K562 (cell line): ENCODE data around the gene MTMR12. TPM values are rescaled to one million over a fixed set of nuclear protein-coding genes. Genes with fewer than 3 reads are reported as not detected.

ENCODE experiments used
- IRF2 ChIP-seq: sonication (generic); formaldehyde crosslinking; IDR thresholded peaks from 2 replicates; pipeline ENCODE4 v1.8.1; 2022; ENCODE audit warnings: mild to moderate bottlenecking, missing genetic modification reagents
- KLF13 ChIP-seq: fragments of 450-650 bp; IDR thresholded peaks from 2 replicates; pipeline ENCODE4 v1.6.1; 2016; ENCODE audit warnings: missing genetic modification characterization, low read depth, mild to moderate bottlenecking, missing compliant biosample characterization, moderate library complexity, borderline replicate concordance
- polyA plus RNA-seq, 8 experiments: library from polyadenylated mRNA; depleted of rRNA in 4 of 8; stranded (reverse) in 5 of 8; unstranded in 3 of 8; fragments of >200 nt; fragmentation: Nextera tagmentation in 2 of 8; fragmentation: Illumina TruSeq in 1 of 8; extraction: Ambion mirVana in 2 of 8; extraction: Trizol in 1 of 8; gene quantifications; 2 replicates each; pipeline versions ENCODE4 v1.2.1 to v1.2.3, GENCODE V29; 2011 to 2014; ENCODE audit warnings: inconsistent platforms in 1 of 8, missing spikeins in 1 of 8
- total RNA-seq, 7 experiments: library from RNA; depleted of rRNA in 6 of 7; stranded (reverse); fragments of >200 nt in 6 of 7; fragmentation: Illumina TruSeq in 2 of 7; extraction: Trizol in 2 of 7; gene quantifications; 2 replicates each; pipeline versions ENCODE4 v1.2.1 to v1.2.3, GENCODE V29; 2011 to 2021; ENCODE audit warnings: low replicate concordance in 1 of 7
- TF ChIP-seq, protein P1 (sequence below): sonication (generic); formaldehyde crosslinking; IDR thresholded peaks from 2 replicates; pipeline ENCODE4 v1.8.1; 2023; ENCODE audit warnings: mild to moderate bottlenecking, missing genetic modification reagents
- TF ChIP-seq, protein P2 (sequence below): fragments of 450-650 bp; formaldehyde crosslinking; IDR thresholded peaks from 2 replicates; pipeline ENCODE4 v1.4.0; 2022; ENCODE audit warnings: mild to moderate bottlenecking, moderate library complexity
- TF ChIP-seq, protein P3 (sequence below), 2 experiments: fragments of 150-350 bp in 1 of 2; IDR thresholded peaks; 2 replicates each; pipeline ENCODE4 v1.6.1; 2012 to 2016; ENCODE audit warnings: low read depth in 2 of 2, low read length in 2 of 2, mild to moderate bottlenecking in 1 of 2, moderate library complexity in 1 of 2
- TF ChIP-seq, protein P4 (sequence below): sonication (generic); formaldehyde crosslinking; IDR thresholded peaks from 2 replicates; pipeline ENCODE4 v1.8.0; 2023; ENCODE audit warnings: missing genetic modification reagents, mild to moderate bottlenecking, borderline replicate concordance
- TF ChIP-seq, protein P5 (sequence below): fragments of 450-650 bp; IDR thresholded peaks from 2 replicates; pipeline ENCODE4 v1.6.1; 2017; ENCODE audit warnings: antibody characterized with exemption

The MTMR12 gene
- total and polyA plus RNA-seq, 9 of the 15 experiments (the other 6 are each of a cell fraction or from before 2014, with no cell fraction given): 4.0 to 28.7 (median 17.1) TPM

DNA sequence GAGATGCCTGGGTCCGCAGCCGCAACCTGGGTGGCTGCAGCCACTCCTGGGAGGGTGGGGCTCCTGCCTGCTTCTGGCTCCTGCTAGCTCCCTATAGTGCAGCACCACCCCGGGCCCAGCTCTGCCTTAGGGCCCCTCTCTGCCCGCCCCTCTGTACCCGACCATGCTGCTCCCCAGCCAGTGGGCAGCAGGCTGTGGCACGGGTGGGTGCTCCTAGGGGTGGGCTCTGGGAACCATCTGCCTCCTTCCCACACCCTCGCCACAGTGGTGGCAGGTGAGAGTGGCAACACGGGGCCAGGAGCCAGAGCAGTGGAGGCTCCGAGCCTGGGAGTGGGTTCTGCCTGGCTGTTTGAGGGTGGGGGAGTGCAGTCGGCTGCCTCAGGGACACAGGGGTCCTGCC is 7.8 kb upstream of the MTMR12 start (continued):
- TF ChIP-seq, protein P1, sequence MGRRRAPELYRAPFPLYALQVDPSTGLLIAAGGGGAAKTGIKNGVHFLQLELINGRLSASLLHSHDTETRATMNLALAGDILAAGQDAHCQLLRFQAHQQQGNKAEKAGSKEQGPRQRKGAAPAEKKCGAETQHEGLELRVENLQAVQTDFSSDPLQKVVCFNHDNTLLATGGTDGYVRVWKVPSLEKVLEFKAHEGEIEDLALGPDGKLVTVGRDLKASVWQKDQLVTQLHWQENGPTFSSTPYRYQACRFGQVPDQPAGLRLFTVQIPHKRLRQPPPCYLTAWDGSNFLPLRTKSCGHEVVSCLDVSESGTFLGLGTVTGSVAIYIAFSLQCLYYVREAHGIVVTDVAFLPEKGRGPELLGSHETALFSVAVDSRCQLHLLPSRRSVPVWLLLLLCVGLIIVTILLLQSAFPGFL (CRISPR knock-in tag): no peak
- TF ChIP-seq, protein P2, sequence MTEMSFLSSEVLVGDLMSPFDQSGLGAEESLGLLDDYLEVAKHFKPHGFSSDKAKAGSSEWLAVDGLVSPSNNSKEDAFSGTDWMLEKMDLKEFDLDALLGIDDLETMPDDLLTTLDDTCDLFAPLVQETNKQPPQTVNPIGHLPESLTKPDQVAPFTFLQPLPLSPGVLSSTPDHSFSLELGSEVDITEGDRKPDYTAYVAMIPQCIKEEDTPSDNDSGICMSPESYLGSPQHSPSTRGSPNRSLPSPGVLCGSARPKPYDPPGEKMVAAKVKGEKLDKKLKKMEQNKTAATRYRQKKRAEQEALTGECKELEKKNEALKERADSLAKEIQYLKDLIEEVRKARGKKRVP (CRISPR knock-in tag): no peak
- TF ChIP-seq KLF13 (tag) (no peak), IRF2 (CRISPR knock-in tag) (no peak)
- TF ChIP-seq, protein P3, sequence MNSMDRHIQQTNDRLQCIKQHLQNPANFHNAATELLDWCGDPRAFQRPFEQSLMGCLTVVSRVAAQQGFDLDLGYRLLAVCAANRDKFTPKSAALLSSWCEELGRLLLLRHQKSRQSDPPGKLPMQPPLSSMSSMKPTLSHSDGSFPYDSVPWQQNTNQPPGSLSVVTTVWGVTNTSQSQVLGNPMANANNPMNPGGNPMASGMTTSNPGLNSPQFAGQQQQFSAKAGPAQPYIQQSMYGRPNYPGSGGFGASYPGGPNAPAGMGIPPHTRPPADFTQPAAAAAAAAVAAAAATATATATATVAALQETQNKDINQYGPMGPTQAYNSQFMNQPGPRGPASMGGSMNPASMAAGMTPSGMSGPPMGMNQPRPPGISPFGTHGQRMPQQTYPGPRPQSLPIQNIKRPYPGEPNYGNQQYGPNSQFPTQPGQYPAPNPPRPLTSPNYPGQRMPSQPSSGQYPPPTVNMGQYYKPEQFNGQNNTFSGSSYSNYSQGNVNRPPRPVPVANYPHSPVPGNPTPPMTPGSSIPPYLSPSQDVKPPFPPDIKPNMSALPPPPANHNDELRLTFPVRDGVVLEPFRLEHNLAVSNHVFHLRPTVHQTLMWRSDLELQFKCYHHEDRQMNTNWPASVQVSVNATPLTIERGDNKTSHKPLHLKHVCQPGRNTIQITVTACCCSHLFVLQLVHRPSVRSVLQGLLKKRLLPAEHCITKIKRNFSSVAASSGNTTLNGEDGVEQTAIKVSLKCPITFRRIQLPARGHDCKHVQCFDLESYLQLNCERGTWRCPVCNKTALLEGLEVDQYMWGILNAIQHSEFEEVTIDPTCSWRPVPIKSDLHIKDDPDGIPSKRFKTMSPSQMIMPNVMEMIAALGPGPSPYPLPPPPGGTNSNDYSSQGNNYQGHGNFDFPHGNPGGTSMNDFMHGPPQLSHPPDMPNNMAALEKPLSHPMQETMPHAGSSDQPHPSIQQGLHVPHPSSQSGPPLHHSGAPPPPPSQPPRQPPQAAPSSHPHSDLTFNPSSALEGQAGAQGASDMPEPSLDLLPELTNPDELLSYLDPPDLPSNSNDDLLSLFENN (IDR thresholded peaks at IDR 0.05; ENCODE audit: low read depth in 2 of 2, low read length in 2 of 2): no peak
- TF ChIP-seq, protein P4, sequence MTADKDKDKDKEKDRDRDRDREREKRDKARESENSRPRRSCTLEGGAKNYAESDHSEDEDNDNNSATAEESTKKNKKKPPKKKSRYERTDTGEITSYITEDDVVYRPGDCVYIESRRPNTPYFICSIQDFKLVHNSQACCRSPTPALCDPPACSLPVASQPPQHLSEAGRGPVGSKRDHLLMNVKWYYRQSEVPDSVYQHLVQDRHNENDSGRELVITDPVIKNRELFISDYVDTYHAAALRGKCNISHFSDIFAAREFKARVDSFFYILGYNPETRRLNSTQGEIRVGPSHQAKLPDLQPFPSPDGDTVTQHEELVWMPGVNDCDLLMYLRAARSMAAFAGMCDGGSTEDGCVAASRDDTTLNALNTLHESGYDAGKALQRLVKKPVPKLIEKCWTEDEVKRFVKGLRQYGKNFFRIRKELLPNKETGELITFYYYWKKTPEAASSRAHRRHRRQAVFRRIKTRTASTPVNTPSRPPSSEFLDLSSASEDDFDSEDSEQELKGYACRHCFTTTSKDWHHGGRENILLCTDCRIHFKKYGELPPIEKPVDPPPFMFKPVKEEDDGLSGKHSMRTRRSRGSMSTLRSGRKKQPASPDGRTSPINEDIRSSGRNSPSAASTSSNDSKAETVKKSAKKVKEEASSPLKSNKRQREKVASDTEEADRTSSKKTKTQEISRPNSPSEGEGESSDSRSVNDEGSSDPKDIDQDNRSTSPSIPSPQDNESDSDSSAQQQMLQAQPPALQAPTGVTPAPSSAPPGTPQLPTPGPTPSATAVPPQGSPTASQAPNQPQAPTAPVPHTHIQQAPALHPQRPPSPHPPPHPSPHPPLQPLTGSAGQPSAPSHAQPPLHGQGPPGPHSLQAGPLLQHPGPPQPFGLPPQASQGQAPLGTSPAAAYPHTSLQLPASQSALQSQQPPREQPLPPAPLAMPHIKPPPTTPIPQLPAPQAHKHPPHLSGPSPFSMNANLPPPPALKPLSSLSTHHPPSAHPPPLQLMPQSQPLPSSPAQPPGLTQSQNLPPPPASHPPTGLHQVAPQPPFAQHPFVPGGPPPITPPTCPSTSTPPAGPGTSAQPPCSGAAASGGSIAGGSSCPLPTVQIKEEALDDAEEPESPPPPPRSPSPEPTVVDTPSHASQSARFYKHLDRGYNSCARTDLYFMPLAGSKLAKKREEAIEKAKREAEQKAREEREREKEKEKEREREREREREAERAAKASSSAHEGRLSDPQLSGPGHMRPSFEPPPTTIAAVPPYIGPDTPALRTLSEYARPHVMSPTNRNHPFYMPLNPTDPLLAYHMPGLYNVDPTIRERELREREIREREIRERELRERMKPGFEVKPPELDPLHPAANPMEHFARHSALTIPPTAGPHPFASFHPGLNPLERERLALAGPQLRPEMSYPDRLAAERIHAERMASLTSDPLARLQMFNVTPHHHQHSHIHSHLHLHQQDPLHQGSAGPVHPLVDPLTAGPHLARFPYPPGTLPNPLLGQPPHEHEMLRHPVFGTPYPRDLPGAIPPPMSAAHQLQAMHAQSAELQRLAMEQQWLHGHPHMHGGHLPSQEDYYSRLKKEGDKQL: no peak
- TF ChIP-seq, protein P5, sequence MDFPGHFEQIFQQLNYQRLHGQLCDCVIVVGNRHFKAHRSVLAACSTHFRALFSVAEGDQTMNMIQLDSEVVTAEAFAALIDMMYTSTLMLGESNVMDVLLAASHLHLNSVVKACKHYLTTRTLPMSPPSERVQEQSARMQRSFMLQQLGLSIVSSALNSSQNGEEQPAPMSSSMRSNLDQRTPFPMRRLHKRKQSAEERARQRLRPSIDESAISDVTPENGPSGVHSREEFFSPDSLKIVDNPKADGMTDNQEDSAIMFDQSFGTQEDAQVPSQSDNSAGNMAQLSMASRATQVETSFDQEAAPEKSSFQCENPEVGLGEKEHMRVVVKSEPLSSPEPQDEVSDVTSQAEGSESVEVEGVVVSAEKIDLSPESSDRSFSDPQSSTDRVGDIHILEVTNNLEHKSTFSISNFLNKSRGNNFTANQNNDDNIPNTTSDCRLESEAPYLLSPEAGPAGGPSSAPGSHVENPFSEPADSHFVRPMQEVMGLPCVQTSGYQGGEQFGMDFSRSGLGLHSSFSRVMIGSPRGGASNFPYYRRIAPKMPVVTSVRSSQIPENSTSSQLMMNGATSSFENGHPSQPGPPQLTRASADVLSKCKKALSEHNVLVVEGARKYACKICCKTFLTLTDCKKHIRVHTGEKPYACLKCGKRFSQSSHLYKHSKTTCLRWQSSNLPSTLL: no peak
